ENCODE data around the gene PAPLN.

GRCh38 chr14:73264080-73264884 is 27.0 kb downstream of the PAPLN start:
- TF ChIP-seq, protein P1, sequence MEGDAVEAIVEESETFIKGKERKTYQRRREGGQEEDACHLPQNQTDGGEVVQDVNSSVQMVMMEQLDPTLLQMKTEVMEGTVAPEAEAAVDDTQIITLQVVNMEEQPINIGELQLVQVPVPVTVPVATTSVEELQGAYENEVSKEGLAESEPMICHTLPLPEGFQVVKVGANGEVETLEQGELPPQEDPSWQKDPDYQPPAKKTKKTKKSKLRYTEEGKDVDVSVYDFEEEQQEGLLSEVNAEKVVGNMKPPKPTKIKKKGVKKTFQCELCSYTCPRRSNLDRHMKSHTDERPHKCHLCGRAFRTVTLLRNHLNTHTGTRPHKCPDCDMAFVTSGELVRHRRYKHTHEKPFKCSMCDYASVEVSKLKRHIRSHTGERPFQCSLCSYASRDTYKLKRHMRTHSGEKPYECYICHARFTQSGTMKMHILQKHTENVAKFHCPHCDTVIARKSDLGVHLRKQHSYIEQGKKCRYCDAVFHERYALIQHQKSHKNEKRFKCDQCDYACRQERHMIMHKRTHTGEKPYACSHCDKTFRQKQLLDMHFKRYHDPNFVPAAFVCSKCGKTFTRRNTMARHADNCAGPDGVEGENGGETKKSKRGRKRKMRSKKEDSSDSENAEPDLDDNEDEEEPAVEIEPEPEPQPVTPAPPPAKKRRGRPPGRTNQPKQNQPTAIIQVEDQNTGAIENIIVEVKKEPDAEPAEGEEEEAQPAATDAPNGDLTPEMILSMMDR (conservative IDR thresholded peaks at IDR 0.05; ENCODE audit: low read depth, low read length): no peak
- TF ChIP-seq EZH2 (IDR thresholded peaks at IDR 0.05; ENCODE audit: low read length, unreplicated experiment): no peak
